Mammary microvascular endothelial cell (primary cell): ENCODE measurements around the gene CLDN8. TPM values are rescaled to one million over a fixed set of nuclear protein-coding genes. Genes with fewer than 3 reads are reported as not detected.

Experiments used
- total RNA-seq: library from RNA; depleted of rRNA; stranded (reverse); fragments of >200 nt; gene quantifications from 2 replicates; pipeline ENCODE4 v1.2.3, GENCODE V29; 2015

The CLDN8 gene
- not detected in 2 replicates for total RNA-seq

GRCh38 chr21:30216041-30216723 is at the start of gene CLDN8:
Gene CLDN8 (minus strand): TSS chr21:30216097. CDS start chr21:30215925, 172 bp downstream.

GRCh38 chr21:30166705-30167104 is 49.2 kb downstream of the CLDN8 start, which contains the start of gene CLDN17:
Gene CLDN17 (minus strand): TSS chr21:30166805. CDS start chr21:30166617, 188 bp downstream.

Other genes starting within 250 kb of the CLDN8 start
- not detected in 2 replicates for gene CLDN17, start 49.3 kb downstream of the CLDN8 start, total RNA-seq
- gene KRTAP24-1, start 66.9 kb upstream of the CLDN8 start, total RNA-seq = not detected in 2 replicates
- not detected in 2 replicates for gene KRTAP25-1, start 73.4 kb upstream of the CLDN8 start, total RNA-seq
- not detected in 2 replicates for gene KRTAP26-1, start 104.2 kb upstream of the CLDN8 start, total RNA-seq
- not detected in 2 replicates for gene KRTAP27-1, start 121.6 kb upstream of the CLDN8 start, total RNA-seq
- gene KRTAP23-1, start 132.5 kb upstream of the CLDN8 start, total RNA-seq = not detected in 2 replicates
- not detected in 2 replicates for gene KRTAP13-2, start 156.2 kb upstream of the CLDN8 start, total RNA-seq
- gene KRTAP13-1, start 179.9 kb upstream of the CLDN8 start, total RNA-seq = not detected in 2 replicates
- not detected in 2 replicates for gene KRTAP13-3, start 209.8 kb upstream of the CLDN8 start, total RNA-seq
- gene KRTAP13-4, start 214.1 kb upstream of the CLDN8 start, total RNA-seq = not detected in 2 replicates
- not detected in 2 replicates for gene KRTAP15-1, start 224.2 kb upstream of the CLDN8 start, total RNA-seq